CD4-positive, alpha-beta T cell treated with Interferon gamma for 1 hour (primary cell): ENCODE measurements around the gene SLC26A11.

Experiments
- DNase-seq: peaks from one replicate; pipeline ENCODE4 v3.0.0-alpha.2; 2020

Gene SLC26A11

DNA sequence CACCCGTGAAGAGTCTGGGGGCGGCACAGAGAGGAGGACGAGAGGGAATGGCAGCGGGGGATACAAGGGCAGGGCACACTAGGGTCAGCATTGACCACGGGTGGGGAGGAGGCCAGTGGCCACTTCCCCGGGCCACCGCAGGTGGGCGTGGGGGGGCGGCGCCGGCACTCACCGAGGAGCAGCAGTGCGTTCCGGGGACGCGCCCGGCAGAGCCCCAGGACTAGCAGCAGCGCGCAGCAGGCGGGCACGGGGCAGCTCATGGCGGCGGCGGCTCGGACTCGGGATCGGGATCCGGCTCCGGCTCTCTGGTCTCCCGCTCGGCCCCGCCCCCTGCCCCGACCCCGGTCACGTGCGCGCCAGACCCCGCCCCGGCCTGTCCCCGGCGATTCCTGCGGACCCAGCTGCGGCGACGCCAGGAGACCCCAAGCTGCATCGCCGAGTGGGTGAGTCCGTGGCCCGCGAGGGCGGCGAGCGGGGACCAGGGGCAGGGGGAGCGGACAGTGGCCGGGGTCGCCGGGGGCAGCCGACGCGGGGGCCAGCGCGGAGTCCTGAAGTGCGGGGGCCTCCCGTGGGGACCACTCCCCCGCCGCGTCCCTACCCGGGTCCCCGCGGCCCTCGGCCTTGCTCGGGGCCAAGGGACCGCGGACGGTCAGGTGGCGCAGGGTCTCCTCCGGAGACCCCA, at the start of gene SLC26A11, which contains the start of gene SGSH:
Gene SLC26A11, plus strand, starts transcription at position 374 of the 682 bp plus-strand sequence. CDS start 1,134 bp downstream, outside the sequence.
Gene SGSH, minus strand, starts transcription at position 280 of the 682 bp plus-strand sequence. Its CDS starts 20 bp downstream, at position 260.
- DNase-seq, result peak; percentile 54

DNA sequence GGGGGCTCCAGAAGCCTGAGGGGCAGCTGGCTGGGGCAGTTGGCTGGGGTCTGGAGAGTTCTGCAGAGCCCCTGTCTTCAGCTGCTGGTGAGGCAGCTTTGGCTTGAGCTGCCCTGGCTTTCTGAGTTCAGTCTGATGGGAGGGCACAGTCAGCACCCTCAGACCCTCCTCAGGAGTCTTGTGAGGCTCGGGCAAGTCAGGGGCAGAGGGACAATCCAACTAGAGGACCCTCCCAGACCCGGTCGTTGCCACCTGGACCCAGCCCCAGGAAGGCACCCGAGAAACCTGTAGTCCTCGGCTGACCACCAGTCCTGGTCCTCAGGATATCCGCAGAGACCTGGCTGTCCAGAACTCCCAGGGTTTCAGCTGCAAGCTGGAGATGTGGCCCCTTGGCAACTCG, 48.5 kb upstream of the SLC26A11 start:
- no peak for DNase-seq

GRCh38 chr17:80173126-80173525, 47.1 kb upstream of the SLC26A11 start:
- no peak for DNase-seq

GRCh38 chr17:80173916-80174315, 46.3 kb upstream of the SLC26A11 start:
- no peak for DNase-seq

- no peak for DNase-seq
Observed at GRCh38 chr17:80176757-80177156, 43.5 kb upstream of the SLC26A11 start.

DNA sequence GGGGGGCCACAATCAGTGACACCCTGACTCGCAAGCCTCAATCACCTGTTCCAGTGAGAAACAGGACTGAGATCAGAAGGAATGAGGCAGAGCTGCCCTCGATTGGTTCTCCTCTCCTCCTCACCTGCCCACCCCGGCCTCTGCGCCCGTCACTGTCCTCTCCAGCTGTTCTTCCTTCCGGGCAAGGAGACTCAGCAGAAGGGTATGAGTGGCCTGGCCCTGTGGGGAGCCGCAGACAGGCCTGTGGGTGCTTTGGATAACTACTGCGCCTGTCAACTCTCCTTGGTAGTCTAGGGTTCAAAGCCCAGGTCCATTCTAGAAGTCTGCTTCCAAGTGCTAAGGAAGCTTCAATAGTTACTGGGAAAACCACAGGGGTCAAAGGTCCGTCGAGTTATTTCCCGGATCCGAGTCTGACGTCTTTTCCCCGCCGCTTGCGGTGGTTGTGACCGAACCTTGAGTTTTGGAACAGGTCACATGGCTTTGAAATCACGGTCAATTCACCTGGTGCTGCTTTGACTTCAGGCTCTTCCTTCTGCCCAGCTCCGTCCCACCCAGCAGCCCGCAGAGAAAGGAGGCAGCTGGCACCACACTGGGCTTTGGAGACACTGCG, 42.1 kb upstream of the SLC26A11 start:
- no peak for DNase-seq

DNA sequence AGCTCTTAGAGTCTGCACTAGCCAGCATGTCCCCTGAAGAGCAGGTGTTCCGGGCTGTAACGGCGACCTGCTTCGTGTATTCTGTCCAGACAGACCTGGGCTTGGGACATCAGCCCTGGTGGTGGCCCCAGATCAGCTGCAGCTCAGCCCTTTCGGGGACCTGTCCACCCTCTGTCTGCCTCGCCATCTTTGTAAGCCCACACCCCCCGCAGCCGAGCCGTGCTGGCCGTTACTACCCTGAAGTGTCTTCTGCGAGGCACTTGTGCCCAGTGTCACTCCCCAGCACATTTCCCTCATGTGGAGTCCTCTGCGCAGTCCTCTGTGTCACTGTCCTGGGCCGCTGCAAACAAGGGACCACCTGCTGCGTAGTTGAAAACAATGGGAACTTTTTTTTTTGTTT, 40.0 kb upstream of the SLC26A11 start:
- DNase-seq, result no peak

- no peak for DNase-seq
Observed at GRCh38 chr17:80181431-80181830, 38.8 kb upstream of the SLC26A11 start.

DNA sequence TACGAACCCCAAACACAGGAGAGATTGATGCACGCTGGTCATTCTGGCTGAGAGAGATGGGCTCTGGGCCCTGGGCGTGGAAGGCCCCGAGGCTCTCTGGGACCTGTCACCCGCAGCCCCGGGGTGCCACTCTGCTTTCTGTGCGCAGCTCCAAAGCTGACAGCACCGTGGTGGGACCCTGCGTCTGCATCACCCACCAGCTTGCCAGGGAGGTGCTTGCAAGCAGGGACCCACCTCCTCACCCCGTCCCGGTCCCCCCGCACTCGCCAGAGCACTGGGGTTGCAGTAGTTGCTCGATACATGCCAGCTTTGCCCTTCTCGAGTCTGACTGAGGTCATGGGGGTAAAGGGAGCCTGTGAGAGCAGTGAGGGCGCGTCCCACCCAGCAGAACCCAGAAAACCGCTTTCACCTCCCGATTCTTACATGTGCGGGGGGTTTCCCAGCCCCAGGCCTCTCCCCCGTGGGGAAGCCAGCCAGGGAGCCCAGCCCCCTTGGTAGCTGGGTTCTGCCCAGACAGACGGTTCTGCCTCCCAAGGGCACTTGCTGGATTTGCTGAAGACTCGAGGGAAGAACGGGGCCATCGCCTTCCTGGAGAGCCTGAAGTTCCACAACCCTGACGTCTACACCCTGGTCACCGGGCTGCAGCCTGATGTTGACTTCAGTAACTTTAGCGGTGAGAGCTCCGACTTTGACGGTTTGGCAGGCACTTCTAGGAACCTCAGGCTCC, 37.9 kb upstream of the SLC26A11 start:
- no peak for DNase-seq

GRCh38 chr17:80182845-80183223, 37.4 kb upstream of the SLC26A11 start:
- DNase-seq, result no peak

GRCh38 chr17:80183581-80184422, 36.4 kb upstream of the SLC26A11 start:
- DNase-seq, result no peak

DNA sequence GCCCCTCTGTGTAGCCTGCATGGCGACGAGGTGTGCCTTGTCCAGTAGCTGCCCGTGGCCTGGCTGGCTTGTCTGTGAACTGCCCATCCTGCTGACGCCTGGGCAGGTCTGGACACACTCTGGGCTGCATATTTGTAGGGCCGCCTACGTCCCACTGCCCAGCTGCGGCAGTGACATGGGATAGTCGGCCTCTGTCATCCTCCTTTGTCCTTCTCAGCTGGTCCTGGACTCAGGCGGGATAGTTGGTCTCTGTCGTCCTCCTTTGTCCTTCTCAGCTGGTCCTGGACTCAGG, 35.9 kb upstream of the SLC26A11 start:
- no peak for DNase-seq

DNA sequence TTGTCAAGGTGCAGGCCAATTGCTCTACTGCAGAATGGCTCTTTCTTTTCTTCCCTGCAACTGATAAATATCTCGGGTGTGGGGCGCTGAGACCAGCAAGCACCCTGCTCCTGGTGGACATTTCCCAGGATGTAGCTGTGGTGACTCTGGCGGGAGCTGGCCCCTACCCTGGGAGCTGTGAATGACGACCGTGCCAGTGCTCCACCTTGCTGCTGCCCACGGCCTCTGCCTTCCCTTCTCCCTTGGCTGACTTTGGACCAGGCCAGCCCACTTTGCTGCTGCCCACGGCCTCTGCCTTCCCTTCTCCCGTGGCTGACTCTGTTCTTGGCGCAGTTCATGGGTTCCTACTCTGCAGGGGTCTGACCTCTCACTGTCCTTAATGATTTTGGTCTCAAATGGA, 34.3 kb upstream of the SLC26A11 start:
- no peak for DNase-seq

GRCh38 chr17:80187090-80187489, 33.1 kb upstream of the SLC26A11 start:
- no peak for DNase-seq

DNA sequence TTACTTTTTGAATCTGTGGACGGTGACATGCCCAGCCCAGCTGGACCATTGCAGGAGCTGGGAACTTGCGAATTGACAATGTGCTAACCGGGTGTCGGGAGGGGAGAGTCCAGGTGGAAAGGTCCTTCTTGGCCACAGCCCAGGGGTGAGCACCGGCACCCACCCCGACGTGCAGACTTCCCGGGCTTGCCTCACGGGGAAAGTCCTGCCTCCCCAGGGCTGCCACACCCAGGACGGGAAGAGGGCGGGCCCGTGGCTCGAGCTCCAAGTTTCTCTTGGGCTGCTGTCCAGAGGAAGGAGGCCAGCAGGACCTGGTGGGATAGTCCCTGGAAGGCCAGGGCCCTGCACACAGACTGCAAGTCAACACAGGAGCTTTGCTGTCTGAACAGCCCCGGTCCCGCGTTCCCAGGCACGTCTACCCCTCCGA, 32.7 kb upstream of the SLC26A11 start:
- DNase-seq, result no peak

DNA sequence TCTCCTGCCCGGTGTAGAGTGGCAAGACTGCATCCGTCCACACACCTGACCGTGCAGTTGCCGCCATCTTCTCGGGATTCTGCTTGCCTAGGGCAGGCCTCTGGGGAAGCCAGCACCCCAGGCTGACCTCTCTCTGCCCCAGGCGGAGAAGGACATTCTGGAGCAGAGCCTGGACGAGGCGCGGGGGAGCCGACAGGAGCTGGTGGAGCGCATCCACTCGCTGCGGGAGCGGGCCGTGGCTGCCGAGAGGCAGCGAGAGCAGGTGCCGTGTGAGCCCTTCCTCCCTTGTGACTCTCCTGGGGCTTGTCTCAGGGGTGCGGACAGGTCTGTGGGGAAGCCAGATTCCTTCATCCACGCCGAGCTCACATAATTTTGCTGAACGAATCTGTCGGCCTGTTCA, 30.6 kb upstream of the SLC26A11 start:
- DNase-seq, result no peak

GRCh38 chr17:80190716-80191115, 29.5 kb upstream of the SLC26A11 start:
- DNase-seq, result no peak

DNA sequence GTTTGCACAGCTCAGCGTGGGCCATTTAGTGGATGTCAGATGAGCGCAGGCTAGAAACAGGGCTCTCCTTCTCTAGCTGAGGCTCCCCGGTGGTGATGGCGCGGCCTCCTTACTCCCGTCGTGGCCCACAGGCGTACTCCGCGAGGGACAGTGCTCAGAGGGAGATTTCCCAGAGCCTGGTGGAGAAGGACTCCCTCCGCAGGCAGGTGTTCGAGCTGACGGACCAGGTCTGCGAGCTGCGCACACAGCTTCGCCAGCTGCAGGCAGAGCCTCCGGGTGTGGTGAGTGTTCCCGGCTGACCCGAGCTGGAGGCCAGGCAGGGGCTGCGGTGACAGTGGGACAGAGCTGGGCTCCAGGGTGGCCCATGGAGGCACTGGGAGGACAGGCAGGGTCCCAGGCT, 29.0 kb upstream of the SLC26A11 start:
- DNase-seq, result no peak

GRCh38 chr17:80191865-80192661, 28.2 kb upstream of the SLC26A11 start:
- no peak for DNase-seq

DNA sequence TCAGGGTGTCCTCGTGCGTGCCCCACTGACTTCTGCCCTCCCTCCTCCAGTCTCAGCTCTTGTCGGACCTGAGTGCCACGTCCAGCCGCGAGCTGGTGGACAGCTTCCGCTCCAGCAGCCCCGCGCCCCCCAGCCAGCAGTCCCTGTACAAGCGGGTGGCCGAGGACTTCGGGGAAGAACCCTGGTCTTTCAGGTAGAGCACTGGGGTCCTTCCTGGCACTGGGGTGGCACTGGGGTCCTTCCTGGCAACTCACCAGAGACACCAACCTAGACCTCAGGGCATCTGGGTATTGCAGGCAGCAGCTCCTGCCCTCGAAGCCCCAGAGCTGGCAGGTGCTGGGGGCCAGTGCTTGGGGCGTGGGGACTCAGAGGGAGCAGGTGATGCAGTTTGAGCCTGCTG, 25.1 kb upstream of the SLC26A11 start:
- no peak for DNase-seq

- peak; percentile 46 for DNase-seq
Observed at GRCh38 chr17:80195671-80196529, 24.3 kb upstream of the SLC26A11 start.
